ENCODE data around the gene CHRM2.

DNA sequence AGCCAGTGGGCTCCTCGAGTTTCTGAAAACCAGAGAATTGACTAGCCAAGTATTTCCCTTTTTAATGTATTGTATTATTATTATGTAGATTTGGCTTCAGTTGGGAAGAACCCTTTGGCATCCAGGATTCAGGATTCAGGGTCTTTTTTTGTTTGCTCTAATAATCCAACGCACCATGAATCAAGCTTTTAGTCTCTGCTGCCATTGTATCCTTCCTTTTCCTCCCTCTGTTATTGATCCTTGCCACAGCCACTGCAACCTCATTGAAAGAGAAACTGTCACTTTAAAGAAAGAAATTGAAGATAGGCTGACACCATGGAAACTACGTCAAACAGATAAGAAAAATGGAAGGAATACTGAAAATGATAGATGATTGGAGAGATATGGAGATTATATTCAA is 150.0 kb downstream of the CHRM2 start:
- TF ChIP-seq, protein P1, sequence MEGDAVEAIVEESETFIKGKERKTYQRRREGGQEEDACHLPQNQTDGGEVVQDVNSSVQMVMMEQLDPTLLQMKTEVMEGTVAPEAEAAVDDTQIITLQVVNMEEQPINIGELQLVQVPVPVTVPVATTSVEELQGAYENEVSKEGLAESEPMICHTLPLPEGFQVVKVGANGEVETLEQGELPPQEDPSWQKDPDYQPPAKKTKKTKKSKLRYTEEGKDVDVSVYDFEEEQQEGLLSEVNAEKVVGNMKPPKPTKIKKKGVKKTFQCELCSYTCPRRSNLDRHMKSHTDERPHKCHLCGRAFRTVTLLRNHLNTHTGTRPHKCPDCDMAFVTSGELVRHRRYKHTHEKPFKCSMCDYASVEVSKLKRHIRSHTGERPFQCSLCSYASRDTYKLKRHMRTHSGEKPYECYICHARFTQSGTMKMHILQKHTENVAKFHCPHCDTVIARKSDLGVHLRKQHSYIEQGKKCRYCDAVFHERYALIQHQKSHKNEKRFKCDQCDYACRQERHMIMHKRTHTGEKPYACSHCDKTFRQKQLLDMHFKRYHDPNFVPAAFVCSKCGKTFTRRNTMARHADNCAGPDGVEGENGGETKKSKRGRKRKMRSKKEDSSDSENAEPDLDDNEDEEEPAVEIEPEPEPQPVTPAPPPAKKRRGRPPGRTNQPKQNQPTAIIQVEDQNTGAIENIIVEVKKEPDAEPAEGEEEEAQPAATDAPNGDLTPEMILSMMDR (conservative IDR thresholded peaks at IDR 0.05; ENCODE audit: low read depth, low read length) = no peak
- TF ChIP-seq RAD21 (IDR thresholded peaks at IDR 0.05; ENCODE audit: low read length) (no peak), POLR2A (IDR thresholded peaks at IDR 0.05; ENCODE audit: low read depth, low read length) (no peak), MXI1 (IDR thresholded peaks at IDR 0.05; ENCODE audit: borderline replicate concordance, low read depth, low read length) (no peak), CEBPB (IDR thresholded peaks at IDR 0.05; ENCODE audit: low read depth, low read length) (no peak), SMC3 (IDR thresholded peaks at IDR 0.05; ENCODE audit: low read depth, low read length) (no peak), MAFK (IDR thresholded peaks at IDR 0.05; ENCODE audit: low read depth, low read length) (no peak), RFX5 (IDR thresholded peaks at IDR 0.05; ENCODE audit: low read depth, low read length) (no peak)
